NT2/D1 (cell line): ENCODE data around the gene NSUN2.

Source experiments
- SUZ12 ChIP-seq: IDR thresholded peaks from 2 replicates; pipeline ENCODE4 v1.6.1; 2011; ENCODE audit not compliant: insufficient read length, insufficient read depth; ENCODE audit errors: extremely low read depth
- ZNF274 ChIP-seq: IDR thresholded peaks from 2 replicates; pipeline ENCODE4 v1.6.1; 2011; ENCODE audit warnings: mild to moderate bottlenecking, low read depth, low read length

DNA sequence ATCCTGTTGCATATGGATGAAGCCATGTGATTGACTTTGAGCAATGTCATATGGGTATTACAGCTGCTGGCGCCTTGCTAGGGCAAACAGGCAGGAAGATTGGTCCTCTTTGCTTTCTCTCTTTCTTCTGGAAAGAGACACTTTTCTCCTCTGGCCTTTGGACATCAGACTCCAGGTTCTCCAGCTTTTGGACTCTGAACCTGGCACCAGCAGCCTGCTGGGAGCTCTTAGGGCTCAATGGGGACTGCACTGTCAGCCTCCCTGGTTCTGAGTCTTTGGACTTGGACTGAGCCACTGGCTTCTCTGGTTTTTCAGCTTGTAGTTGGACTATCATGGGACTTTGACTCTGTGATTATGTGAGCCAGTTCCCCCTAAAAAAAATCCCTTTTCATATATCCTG is 45.5 kb upstream of the NSUN2 start:
- TF ChIP-seq SUZ12 = no peak
- no peak for TF ChIP-seq ZNF274
